Liver (tissue), 9 donors: ENCODE data around the gene TTC32. TPM values are rescaled to one million over a fixed set of nuclear protein-coding genes. Genes with fewer than 3 reads are reported as not detected.

Source experiments
- DNase-seq: peaks from one replicate; pipeline ENCODE4 v3.0.0-alpha.2; 2017; ENCODE audit warnings: low spot score
- H3K27ac ChIP-seq, 2 donors: one replicate each; pipeline ENCODE4 v1.7.0; 2013; ENCODE audit warnings: inconsistent platforms in 2 of 2, low read length in 2 of 2, control low read depth in 1 of 2, low read depth in 1 of 2, mild to moderate bottlenecking in 1 of 2
- H3K27me3 ChIP-seq, 4 donors: one replicate each; pipeline versions ENCODE4 v1.6.1 to v1.7.0; 2013; ENCODE audit warnings: low read length in 3 of 4, inconsistent platforms in 1 of 4, mild to moderate bottlenecking in 1 of 4, moderate library complexity in 1 of 4; ENCODE audit not compliant: control insufficient read depth in 4 of 4, insufficient read depth in 4 of 4
- H3K36me3 ChIP-seq, 4 donors: one replicate each; pipeline versions ENCODE4 v1.6.1 to v1.7.0; 2013; ENCODE audit warnings: low read length in 3 of 4, mild to moderate bottlenecking in 3 of 4, low read depth in 1 of 4, moderate library complexity in 1 of 4; ENCODE audit not compliant: control insufficient read depth in 4 of 4, insufficient read depth in 3 of 4
- H3K4me1 ChIP-seq, 4 donors: one replicate each; pipeline versions ENCODE4 v1.6.1 to v1.7.0; 2013; ENCODE audit warnings: low read length in 3 of 4, mild to moderate bottlenecking in 3 of 4, moderate library complexity in 1 of 4; ENCODE audit not compliant: control insufficient read depth in 4 of 4, insufficient read depth in 4 of 4
- H3K4me3 ChIP-seq, 3 donors: one replicate each; pipeline versions ENCODE4 v1.6.1 to v1.7.0; 2013; ENCODE audit warnings: low read length in 3 of 3, control low read depth in 1 of 3, low read depth in 1 of 3, mild to moderate bottlenecking in 1 of 3
- H3K9ac ChIP-seq, 2 donors: one replicate each; pipeline ENCODE4 v1.7.0; 2013; ENCODE audit warnings: low read length in 2 of 2, mild to moderate bottlenecking in 2 of 2, moderate library complexity in 2 of 2, control low read depth in 1 of 2, low read depth in 1 of 2
- H3K9me3 ChIP-seq, 4 donors: one replicate each; pipeline versions ENCODE4 v1.6.1 to v1.7.0; 2013; ENCODE audit warnings: low read length in 3 of 4; ENCODE audit not compliant: control insufficient read depth in 4 of 4
- ATF3 ChIP-seq: IDR thresholded peaks from 2 replicates; pipeline ENCODE4 v1.6.1; 2016; ENCODE audit warnings: antibody characterized with exemption
- FOXA1 ChIP-seq: IDR thresholded peaks from 2 replicates; pipeline ENCODE4 v1.6.1; 2016; ENCODE audit warnings: antibody characterized with exemption
- HNF4A ChIP-seq, 2 donors: conservative IDR thresholded peaks; 2 replicates each; pipeline ENCODE4 v1.6.1; 2016; ENCODE audit warnings: antibody characterized with exemption in 2 of 2, mild to moderate bottlenecking in 2 of 2
- HNF4G ChIP-seq: IDR thresholded peaks from 2 replicates; pipeline ENCODE4 v1.6.1; 2016; ENCODE audit warnings: antibody characterized with exemption
- MAX ChIP-seq: IDR thresholded peaks from 2 replicates; pipeline ENCODE4 v1.6.1; 2016; ENCODE audit warnings: antibody characterized with exemption
- NR2F2 ChIP-seq: IDR thresholded peaks from 2 replicates; pipeline ENCODE4 v1.6.1; 2016; ENCODE audit warnings: antibody characterized with exemption
- RAD21 ChIP-seq, 2 donors: IDR thresholded peaks; 2 replicates each; pipeline ENCODE4 v1.6.1; 2016; ENCODE audit warnings: antibody characterized with exemption in 2 of 2, mild to moderate bottlenecking in 2 of 2
- RXRA ChIP-seq, 2 donors: IDR thresholded peaks; 2 replicates each; pipeline ENCODE4 v1.6.1; 2017 to 2018; ENCODE audit warnings: antibody characterized with exemption in 2 of 2, mild to moderate bottlenecking in 1 of 2
- SP1 ChIP-seq: IDR thresholded peaks from 2 replicates; pipeline ENCODE4 v1.6.1; 2018; ENCODE audit warnings: antibody characterized with exemption, mild to moderate bottlenecking
- YY1 ChIP-seq: IDR thresholded peaks from 2 replicates; pipeline ENCODE4 v1.6.1; 2016; ENCODE audit warnings: antibody characterized with exemption, mild to moderate bottlenecking
- WGBS: extraction: QIAGEN DNeasy Blood & Tissue Kit; methylation state at CpG from one replicate; pipeline ENCODE4 v1.1.7; 2013; 5-methylcytosine and 5-hydroxymethylcytosine counted together
- polyA plus RNA-seq, 2 donors: library from polyadenylated mRNA; stranded (reverse) in 1 of 2; unstranded in 1 of 2; fragments of 200-250 nt in 1 of 2; fragments of >200 nt in 1 of 2; fragmentation: Nextera tagmentation in 1 of 2; extraction: Ambion mirVana in 1 of 2; gene quantifications; one replicate each; pipeline versions ENCODE4 v1.2.1 to v1.2.3, GENCODE V29; 2013 to 2015
- total RNA-seq, 2 donors: library from RNA; depleted of rRNA; stranded (reverse); fragments of >200 nt; gene quantifications; one replicate each; pipeline ENCODE4 v1.2.3, GENCODE V29; 2014
- TF ChIP-seq, protein P1 (sequence below): IDR thresholded peaks from 2 replicates; pipeline ENCODE4 v1.6.1; 2016; ENCODE audit warnings: antibody characterized with exemption, mild to moderate bottlenecking
- TF ChIP-seq, protein P2 (sequence below): IDR thresholded peaks from 2 replicates; pipeline ENCODE4 v1.6.1; 2016; ENCODE audit warnings: antibody characterized with exemption
- donor health status: healthy.
- donor health status: healthy.
- donor health status: healthy.
- donor health status: healthy.
- donor health status: healthy.

TTC32 gene
- total and polyA plus RNA-seq, 4 donors, result 4.1 to 12.0 (median 10.5) TPM

DNA sequence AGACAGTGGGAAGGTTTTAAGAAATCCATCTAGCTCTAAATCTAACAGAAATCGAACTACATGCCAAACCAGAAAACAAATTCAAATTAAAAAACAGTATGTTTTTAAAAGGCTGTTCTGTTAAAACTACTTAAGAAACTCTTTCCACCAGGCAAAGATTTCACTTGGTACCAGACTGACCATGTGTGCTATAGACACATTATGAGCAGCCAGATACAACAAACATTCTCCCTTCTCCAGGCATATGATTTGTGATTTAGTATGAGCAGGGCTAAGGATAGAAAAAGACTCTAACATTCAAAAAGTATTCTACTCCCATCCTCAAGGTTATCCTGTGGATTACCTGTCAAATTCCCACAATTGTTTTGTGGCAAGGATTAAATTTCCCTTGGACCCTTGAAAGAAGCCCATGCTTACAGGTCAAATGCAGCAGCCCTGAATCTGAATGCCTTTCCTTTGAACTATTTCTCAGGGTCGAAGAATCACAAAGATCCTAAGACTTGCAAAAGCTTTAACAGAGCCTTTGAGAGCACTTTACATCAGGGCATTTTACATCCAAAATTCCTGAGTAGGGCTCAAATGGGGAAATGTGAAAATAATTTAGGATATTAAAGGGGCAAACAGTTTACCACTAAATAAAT, 42.5 kb upstream of the TTC32 start:
- Histone ChIP-seq H3K4me1 (no peaks in the 10 kb centered on the region), H3K4me3 (no peak overlapping the region), H3K9ac (no peak overlapping the region), H3K27ac (no peak overlapping the region), H3K36me3 (no peaks in the 10 kb centered on the region), H3K27me3 (no peaks in the 10 kb centered on the region), H3K9me3 (no peaks in the 10 kb centered on the region)
- DNase-seq, result no peak
- no peak for TF ChIP-seq NR2F2
- TF ChIP-seq SP1, result no peak
- TF ChIP-seq ATF3, result no peak
- TF ChIP-seq FOXA1, result no peak
- TF ChIP-seq RAD21 (IDR thresholded peaks at IDR 0.05), result no peak
- TF ChIP-seq RXRA (IDR thresholded peaks at IDR 0.05), result no peak
- no peak for TF ChIP-seq YY1
- no peak for TF ChIP-seq MAX
- TF ChIP-seq HNF4G, result no peak
- WGBS, result 74% methylated on average over 2 of the region's 2 CpGs

DNA sequence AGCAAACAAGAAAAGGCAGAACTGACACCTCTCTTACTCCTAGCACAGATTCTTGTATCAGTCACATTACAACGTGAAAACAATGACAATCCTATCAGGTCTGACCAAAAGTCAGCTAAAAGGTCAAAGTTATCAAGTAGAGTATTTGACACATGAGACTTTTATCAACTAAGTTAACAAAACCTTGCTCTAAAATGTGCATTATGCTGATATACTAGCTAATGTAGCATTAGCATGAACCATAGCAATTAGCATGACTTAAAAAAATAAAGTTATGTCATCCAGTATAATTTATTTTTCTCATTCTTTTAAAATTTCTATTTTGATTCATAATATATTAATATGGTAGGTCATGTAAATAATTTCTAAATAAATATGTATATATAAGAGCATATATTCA, 41.4 kb upstream of the TTC32 start:
- Histone ChIP-seq H3K4me3 (no peak overlapping the region), H3K9ac (no peak overlapping the region), H3K9me3 (no peaks in the 10 kb centered on the region), H3K27ac (no peak overlapping the region), H3K4me1 (no peaks in the 10 kb centered on the region), H3K27me3 (no peaks in the 10 kb centered on the region), H3K36me3 (no peaks in the 10 kb centered on the region)
- TF ChIP-seq, protein P1, sequence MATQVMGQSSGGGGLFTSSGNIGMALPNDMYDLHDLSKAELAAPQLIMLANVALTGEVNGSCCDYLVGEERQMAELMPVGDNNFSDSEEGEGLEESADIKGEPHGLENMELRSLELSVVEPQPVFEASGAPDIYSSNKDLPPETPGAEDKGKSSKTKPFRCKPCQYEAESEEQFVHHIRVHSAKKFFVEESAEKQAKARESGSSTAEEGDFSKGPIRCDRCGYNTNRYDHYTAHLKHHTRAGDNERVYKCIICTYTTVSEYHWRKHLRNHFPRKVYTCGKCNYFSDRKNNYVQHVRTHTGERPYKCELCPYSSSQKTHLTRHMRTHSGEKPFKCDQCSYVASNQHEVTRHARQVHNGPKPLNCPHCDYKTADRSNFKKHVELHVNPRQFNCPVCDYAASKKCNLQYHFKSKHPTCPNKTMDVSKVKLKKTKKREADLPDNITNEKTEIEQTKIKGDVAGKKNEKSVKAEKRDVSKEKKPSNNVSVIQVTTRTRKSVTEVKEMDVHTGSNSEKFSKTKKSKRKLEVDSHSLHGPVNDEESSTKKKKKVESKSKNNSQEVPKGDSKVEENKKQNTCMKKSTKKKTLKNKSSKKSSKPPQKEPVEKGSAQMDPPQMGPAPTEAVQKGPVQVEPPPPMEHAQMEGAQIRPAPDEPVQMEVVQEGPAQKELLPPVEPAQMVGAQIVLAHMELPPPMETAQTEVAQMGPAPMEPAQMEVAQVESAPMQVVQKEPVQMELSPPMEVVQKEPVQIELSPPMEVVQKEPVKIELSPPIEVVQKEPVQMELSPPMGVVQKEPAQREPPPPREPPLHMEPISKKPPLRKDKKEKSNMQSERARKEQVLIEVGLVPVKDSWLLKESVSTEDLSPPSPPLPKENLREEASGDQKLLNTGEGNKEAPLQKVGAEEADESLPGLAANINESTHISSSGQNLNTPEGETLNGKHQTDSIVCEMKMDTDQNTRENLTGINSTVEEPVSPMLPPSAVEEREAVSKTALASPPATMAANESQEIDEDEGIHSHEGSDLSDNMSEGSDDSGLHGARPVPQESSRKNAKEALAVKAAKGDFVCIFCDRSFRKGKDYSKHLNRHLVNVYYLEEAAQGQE, result no peak
- TF ChIP-seq, protein P2, sequence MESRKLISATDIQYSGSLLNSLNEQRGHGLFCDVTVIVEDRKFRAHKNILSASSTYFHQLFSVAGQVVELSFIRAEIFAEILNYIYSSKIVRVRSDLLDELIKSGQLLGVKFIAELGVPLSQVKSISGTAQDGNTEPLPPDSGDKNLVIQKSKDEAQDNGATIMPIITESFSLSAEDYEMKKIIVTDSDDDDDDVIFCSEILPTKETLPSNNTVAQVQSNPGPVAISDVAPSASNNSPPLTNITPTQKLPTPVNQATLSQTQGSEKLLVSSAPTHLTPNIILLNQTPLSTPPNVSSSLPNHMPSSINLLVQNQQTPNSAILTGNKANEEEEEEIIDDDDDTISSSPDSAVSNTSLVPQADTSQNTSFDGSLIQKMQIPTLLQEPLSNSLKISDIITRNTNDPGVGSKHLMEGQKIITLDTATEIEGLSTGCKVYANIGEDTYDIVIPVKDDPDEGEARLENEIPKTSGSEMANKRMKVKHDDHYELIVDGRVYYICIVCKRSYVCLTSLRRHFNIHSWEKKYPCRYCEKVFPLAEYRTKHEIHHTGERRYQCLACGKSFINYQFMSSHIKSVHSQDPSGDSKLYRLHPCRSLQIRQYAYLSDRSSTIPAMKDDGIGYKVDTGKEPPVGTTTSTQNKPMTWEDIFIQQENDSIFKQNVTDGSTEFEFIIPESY, result no peak
- TF ChIP-seq SP1, result no peak
- TF ChIP-seq ATF3, result no peak
- WGBS, result 21% methylated on average over 1 of the region's 1 CpG
- no peak for DNase-seq

DNA sequence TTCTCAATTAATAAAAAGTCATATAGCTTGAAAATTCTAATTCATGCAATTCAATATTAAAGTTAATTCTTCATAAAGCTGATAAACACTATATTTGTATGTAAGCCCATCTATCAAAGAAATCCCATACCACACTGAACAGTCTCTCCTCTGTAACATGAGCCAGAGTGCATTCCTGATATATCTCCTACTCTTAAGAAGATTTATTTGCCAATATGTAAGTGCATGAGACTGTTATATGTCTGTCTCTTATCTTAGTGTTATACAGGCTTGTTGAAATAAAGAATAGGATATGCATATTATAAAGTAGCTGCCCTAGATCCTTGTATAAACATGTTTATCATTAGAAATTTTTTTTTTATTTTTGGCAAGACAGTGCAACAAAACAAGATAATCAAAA, 40.4 kb upstream of the TTC32 start:
- Histone ChIP-seq H3K4me3 (no peak overlapping the region), H3K27me3 (no peaks in the 10 kb centered on the region), H3K36me3 (no peaks in the 10 kb centered on the region), H3K4me1 (no peaks in the 10 kb centered on the region), H3K9me3 (no peaks in the 10 kb centered on the region), H3K9ac (no peak overlapping the region), H3K27ac (no peak overlapping the region)
- no peak for DNase-seq
- TF ChIP-seq NR2F2, result no peak
- no peak for TF ChIP-seq HNF4G
- no peak for TF ChIP-seq HNF4A (conservative IDR thresholded peaks at IDR 0.05)
- TF ChIP-seq, protein P1, result no peak
